ENCODE results near the gene POLN. TPM values are rescaled to one million over a fixed set of nuclear protein-coding genes. Genes with fewer than 3 reads are reported as not detected.
"Not testable (repeated sequence)": the region's sequence is repeated elsewhere in the genome, so short reads cannot be mapped to it uniquely, and the experiment has no call there.

Gene POLN
- total RNA-seq, 1 donor: 4.9 TPM

DNA sequence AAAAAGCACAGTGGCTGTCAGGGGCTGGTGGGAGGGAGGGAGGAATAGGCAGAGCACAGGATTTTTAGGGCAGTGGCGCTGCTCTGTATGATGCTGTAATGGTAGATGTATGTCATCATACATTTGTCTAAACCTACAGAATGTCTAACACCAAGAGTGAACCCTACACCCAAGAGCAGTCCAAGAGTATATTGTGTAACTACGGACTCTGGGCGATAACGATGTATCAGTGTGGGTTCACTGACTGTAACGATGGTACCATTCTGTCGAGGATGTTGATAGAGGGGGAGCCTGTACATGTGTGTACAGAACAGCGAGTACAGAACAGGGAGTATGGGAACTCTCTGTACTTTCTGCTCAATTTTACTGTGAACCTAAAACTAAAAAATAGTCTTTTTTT is 76.5 kb downstream of the POLN start:
- no peak for DNase-seq (ENCODE audit: low read depth)

DNA sequence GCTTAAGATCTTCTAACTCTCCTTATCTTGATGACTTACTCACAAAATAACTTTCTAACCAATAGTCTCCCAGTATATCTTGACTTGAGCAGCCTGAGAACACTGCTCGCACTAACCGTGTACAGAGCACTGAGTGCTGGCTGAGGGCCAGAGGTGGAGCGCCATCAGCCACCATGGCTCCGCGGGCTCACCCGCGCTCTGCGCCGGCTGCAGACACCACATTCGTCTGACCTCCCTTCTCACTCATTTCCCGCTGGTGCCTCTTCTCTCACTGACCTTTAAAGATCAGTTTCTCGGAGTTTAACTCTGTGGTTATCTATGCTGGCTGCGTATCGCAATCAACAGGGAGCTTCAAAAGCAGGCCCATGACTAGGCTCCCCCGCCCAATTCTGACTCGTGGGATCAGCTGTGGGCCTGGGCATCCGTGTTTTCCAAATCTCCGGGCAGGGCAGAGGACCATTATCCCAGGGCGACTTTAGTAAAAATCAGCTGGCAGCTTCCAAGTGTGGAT is 78.6 kb downstream of the POLN start:
- TF ChIP-seq, protein P1, sequence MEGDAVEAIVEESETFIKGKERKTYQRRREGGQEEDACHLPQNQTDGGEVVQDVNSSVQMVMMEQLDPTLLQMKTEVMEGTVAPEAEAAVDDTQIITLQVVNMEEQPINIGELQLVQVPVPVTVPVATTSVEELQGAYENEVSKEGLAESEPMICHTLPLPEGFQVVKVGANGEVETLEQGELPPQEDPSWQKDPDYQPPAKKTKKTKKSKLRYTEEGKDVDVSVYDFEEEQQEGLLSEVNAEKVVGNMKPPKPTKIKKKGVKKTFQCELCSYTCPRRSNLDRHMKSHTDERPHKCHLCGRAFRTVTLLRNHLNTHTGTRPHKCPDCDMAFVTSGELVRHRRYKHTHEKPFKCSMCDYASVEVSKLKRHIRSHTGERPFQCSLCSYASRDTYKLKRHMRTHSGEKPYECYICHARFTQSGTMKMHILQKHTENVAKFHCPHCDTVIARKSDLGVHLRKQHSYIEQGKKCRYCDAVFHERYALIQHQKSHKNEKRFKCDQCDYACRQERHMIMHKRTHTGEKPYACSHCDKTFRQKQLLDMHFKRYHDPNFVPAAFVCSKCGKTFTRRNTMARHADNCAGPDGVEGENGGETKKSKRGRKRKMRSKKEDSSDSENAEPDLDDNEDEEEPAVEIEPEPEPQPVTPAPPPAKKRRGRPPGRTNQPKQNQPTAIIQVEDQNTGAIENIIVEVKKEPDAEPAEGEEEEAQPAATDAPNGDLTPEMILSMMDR (IDR thresholded peaks at IDR 0.05; ENCODE audit: insufficient read depth, low read length): no peak
- no peak overlapping the region for H3K4me3 ChIP-seq (ENCODE audit: low read depth, low read length)
- DNase-seq (ENCODE audit: low read depth): no peak

More for the DNA sequence above, 76.5 kb downstream of the POLN start:
- TF ChIP-seq, protein P1 (IDR thresholded peaks at IDR 0.05; ENCODE audit: insufficient read depth, low read length): no peak
- H3K4me3 ChIP-seq (ENCODE audit: low read depth, low read length): no peak overlapping the region

DNA sequence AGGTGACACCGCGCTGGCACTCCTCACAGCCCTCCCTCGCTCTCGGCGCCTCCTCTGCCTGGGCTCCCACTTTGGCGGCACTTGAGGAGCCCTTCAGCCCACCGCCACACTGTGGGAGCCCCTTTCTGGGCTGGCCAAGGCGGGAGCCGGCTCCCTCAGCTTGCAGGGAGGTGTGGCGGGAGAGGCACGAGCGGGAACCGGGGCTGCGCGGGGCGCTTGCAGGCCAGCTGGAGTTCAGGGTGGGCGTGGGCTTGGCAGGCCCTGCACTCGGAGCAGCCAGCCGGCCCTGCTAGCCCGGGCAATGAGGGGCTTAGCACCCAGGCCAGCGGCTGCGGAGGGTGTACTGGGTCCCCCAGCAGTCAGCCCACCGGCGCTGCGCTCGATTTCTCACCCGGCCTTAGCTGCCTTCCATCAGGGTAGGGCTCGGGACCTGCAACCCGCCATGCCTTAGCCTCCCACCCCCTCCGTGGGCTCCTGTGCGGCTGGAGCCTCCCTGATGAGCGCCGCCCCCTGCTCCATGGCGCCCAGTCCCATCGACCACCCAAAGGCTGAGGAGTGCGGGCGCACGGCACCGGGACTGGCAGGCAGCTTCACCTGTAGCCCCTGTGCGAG is 80.7 kb downstream of the POLN start:
- not testable (repeated sequence) for H3K4me3 ChIP-seq (ENCODE audit: low read depth, low read length); DNase-seq (ENCODE audit: low read depth)

DNA sequence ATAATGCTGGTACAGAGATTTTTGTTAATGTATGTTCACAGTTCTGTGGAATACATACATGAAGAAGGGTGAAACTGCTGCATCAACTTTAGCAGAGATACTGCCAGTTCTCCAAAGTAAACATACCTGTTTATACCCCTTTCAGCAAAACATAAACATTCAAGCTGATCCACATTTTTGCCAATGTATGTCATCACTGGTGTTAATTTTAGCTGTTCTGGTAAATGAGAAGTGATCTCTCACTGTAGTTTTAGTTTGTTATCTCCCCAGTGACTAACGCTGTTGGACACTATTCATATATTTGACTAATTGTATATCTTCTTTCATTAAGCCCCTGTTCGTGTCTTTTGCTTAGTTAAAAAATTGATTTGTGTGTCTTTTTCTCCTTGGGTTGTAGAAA is 82.0 kb downstream of the POLN start:
- H3K4me3 ChIP-seq (ENCODE audit: low read depth, low read length): no peak overlapping the region
- no peak for DNase-seq (ENCODE audit: low read depth)
- TF ChIP-seq, protein P1 (IDR thresholded peaks at IDR 0.05; ENCODE audit: insufficient read depth, low read length): no peak

DNA sequence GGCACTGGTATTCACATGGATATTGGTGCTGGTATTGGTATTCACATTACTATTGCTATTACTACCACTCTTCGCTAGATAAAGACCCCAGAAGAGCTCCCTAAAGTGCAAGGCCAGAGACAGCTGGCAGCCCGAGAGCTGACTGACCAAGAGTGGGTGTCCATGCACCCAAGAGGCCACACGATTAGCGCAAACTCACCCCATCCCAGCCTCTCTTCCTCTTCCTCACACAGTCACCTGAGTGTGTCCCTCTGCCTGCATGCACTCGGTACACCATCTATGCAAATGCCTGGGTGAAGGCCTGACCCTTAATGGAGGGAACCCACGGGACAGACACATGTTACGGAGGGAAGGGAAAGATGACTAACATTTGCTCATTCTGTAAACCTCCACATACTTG is 86.7 kb downstream of the POLN start:
- TF ChIP-seq, protein P1 (IDR thresholded peaks at IDR 0.05; ENCODE audit: insufficient read depth, low read length): no peak
- no peak for DNase-seq (ENCODE audit: low read depth)
- no peak overlapping the region for H3K4me3 ChIP-seq (ENCODE audit: low read depth, low read length)

DNA sequence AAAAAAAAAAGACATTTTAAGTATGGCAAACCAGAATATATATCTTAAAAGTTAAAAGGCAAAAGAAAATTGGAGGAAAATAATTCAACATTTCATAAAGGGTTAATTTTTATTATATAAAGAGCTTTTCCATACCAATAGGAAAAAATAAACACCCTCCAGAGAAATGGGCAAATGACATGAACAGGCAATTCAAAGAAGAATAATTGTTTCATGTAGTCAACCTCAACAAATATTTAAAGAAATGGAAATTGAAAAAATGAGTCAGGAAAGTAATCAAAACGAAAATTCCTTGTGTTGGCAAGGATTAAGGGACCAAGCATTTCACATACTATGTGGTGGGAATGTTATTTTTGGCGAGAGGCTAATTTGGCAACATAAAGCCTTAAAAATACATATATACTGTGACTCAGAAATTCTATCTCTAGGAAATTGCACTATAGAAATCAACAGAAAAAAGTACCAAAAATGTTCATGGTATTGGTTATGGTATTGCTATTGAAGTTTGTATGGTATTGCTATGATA is 87.6 kb downstream of the POLN start:
- H3K4me3 ChIP-seq (ENCODE audit: low read depth, low read length): no peak overlapping the region
- peak; percentile 12 for DNase-seq (ENCODE audit: low read depth)
- TF ChIP-seq, protein P1 (IDR thresholded peaks at IDR 0.05; ENCODE audit: insufficient read depth, low read length): no peak

DNA sequence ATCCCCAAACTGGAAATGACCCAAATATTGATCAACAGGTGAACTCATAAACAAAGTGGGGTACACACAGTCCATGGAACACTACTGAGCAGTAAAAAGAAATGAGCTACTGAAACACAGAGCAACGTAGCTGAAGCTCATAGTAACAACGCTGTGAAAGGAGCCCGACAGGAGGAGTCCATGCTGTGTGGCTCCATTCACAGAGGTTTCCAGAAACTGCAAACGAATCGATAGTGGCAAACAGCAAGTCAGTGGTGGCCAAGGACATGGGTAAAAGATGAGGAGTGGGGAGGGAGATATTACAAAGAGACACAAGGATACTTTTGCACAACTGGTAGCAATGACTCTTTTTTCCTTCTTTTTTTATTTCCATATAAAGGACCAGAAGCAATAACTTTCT is 90.4 kb downstream of the POLN start:
- no peak for DNase-seq (ENCODE audit: low read depth)
- TF ChIP-seq, protein P1 (IDR thresholded peaks at IDR 0.05; ENCODE audit: insufficient read depth, low read length): no peak
- no peak overlapping the region for H3K4me3 ChIP-seq (ENCODE audit: low read depth, low read length)
